HL-60 (cell line): ENCODE results near the gene TMTC2.

ENCODE experiments used
- POLR2AphosphoS5 ChIP-seq: IDR thresholded peaks from 2 replicates; pipeline ENCODE4 v1.6.1; 2012; ENCODE audit warnings: low read depth
- TF ChIP-seq, protein P1 (sequence below): IDR thresholded peaks from one replicate; pipeline ENCODE4 v1.5.1; 2011; ENCODE audit warnings: low read length, control low read depth, inconsistent platforms; ENCODE audit not compliant: insufficient read depth
- TF ChIP-seq, protein P2 (sequence below): IDR thresholded peaks from 2 replicates; pipeline ENCODE4 v1.6.1; 2012; ENCODE audit warnings: low read depth; ENCODE audit not compliant: insufficient replicate concordance

DNA sequence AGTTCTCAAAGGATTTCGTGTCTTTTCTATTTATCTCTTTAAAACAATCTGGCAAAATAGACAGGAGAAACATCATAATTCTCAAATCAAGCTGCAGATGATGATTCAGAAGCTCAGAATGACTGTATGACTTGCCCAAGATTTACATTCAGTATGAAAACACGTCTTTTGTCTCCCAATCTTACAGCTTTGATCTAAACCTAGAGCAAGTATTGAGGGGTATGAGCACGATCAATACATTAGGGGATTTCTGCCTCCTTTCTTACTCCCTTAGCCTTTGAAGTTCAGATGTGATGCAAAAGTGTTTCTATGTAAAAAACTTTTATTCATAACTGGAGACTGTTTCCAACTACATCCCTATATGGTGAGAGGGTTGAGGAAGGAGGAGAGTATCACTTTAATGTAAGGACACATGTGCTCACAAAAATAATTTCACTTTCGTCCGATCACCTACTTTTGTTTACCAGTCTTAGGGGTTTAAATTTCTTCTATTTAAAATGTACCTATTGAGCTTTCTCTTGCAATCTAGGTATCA is 454.8 kb downstream of the TMTC2 start:
- no peak for TF ChIP-seq POLR2AphosphoS5
- TF ChIP-seq, protein P1, sequence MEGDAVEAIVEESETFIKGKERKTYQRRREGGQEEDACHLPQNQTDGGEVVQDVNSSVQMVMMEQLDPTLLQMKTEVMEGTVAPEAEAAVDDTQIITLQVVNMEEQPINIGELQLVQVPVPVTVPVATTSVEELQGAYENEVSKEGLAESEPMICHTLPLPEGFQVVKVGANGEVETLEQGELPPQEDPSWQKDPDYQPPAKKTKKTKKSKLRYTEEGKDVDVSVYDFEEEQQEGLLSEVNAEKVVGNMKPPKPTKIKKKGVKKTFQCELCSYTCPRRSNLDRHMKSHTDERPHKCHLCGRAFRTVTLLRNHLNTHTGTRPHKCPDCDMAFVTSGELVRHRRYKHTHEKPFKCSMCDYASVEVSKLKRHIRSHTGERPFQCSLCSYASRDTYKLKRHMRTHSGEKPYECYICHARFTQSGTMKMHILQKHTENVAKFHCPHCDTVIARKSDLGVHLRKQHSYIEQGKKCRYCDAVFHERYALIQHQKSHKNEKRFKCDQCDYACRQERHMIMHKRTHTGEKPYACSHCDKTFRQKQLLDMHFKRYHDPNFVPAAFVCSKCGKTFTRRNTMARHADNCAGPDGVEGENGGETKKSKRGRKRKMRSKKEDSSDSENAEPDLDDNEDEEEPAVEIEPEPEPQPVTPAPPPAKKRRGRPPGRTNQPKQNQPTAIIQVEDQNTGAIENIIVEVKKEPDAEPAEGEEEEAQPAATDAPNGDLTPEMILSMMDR: no peak
- TF ChIP-seq, protein P2, sequence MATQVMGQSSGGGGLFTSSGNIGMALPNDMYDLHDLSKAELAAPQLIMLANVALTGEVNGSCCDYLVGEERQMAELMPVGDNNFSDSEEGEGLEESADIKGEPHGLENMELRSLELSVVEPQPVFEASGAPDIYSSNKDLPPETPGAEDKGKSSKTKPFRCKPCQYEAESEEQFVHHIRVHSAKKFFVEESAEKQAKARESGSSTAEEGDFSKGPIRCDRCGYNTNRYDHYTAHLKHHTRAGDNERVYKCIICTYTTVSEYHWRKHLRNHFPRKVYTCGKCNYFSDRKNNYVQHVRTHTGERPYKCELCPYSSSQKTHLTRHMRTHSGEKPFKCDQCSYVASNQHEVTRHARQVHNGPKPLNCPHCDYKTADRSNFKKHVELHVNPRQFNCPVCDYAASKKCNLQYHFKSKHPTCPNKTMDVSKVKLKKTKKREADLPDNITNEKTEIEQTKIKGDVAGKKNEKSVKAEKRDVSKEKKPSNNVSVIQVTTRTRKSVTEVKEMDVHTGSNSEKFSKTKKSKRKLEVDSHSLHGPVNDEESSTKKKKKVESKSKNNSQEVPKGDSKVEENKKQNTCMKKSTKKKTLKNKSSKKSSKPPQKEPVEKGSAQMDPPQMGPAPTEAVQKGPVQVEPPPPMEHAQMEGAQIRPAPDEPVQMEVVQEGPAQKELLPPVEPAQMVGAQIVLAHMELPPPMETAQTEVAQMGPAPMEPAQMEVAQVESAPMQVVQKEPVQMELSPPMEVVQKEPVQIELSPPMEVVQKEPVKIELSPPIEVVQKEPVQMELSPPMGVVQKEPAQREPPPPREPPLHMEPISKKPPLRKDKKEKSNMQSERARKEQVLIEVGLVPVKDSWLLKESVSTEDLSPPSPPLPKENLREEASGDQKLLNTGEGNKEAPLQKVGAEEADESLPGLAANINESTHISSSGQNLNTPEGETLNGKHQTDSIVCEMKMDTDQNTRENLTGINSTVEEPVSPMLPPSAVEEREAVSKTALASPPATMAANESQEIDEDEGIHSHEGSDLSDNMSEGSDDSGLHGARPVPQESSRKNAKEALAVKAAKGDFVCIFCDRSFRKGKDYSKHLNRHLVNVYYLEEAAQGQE: no peak
